Osteoblast (primary cell): ENCODE measurements around the gene PFKL. TPM values are rescaled to one million over a fixed set of nuclear protein-coding genes. Genes with fewer than 3 reads are reported as not detected.

Experiments
- DNase-seq: peaks from one replicate; pipeline ENCODE4 v3.0.0; 2011; ENCODE audit warnings: low spot score, mixed read lengths; ENCODE audit not compliant: insufficient read length; ENCODE audit errors: missing footprints
- H2AFZ ChIP-seq: 2 replicates; pipeline ENCODE4 v1.6.0; 2011; ENCODE audit warnings: mild to moderate bottlenecking, low read length
- H3K27ac ChIP-seq: 2 replicates; pipeline ENCODE4 v1.5.1; 2011; ENCODE audit warnings: mild to moderate bottlenecking, low read depth, low read length, moderate library complexity
- H3K27me3 ChIP-seq: 2 replicates; pipeline ENCODE4 v1.6.0; 2012; ENCODE audit warnings: mild to moderate bottlenecking, control low read depth, inconsistent platforms, low read length, moderate library complexity; ENCODE audit not compliant: insufficient read depth
- H3K36me3 ChIP-seq: 2 replicates; pipeline ENCODE4 v1.5.1; 2011; ENCODE audit warnings: mild to moderate bottlenecking, low read length, control low read depth, moderate library complexity; ENCODE audit not compliant: insufficient read depth
- H3K4me1 ChIP-seq: 2 replicates; pipeline ENCODE4 v1.5.1; 2011; ENCODE audit warnings: mild to moderate bottlenecking, low read length, control low read depth, moderate library complexity; ENCODE audit not compliant: insufficient read depth
- H3K4me2 ChIP-seq: 2 replicates; pipeline ENCODE4 v1.6.0; 2011; ENCODE audit warnings: mild to moderate bottlenecking, low read length; ENCODE audit not compliant: insufficient read depth
- H3K4me3 ChIP-seq: fragments of 200-600 bp; sonication (generic); 3 replicates; pipeline ENCODE4 v1.5.1; 2012; ENCODE audit warnings: mild to moderate bottlenecking, low read length, inconsistent platforms; ENCODE audit not compliant: insufficient read depth
- H3K79me2 ChIP-seq: 2 replicates; pipeline ENCODE4 v1.6.0; 2012; ENCODE audit warnings: mild to moderate bottlenecking, low read length, control low read depth, inconsistent platforms; ENCODE audit not compliant: insufficient read depth
- H3K9me3 ChIP-seq: 2 replicates; pipeline ENCODE4 v1.5.1; 2011; ENCODE audit warnings: low read depth, low read length, control low read depth
- H4K20me1 ChIP-seq: 2 replicates; pipeline ENCODE4 v1.6.0; 2012; ENCODE audit warnings: mild to moderate bottlenecking, low read length, control low read depth; ENCODE audit not compliant: insufficient read depth
- total RNA-seq: library from RNA; depleted of rRNA; stranded (reverse); fragments of >200 nt; gene quantifications from 2 replicates; pipeline ENCODE4 v1.2.3, GENCODE V29; 2012
- TF ChIP-seq, protein P1 (sequence below): IDR thresholded peaks from 2 replicates; pipeline ENCODE4 v1.5.1; 2011; ENCODE audit warnings: mild to moderate bottlenecking, low read depth, low read length, moderate library complexity; ENCODE audit errors: extremely low read depth

Gene PFKL
- total RNA-seq, 1 donor = 114 TPM

DNA sequence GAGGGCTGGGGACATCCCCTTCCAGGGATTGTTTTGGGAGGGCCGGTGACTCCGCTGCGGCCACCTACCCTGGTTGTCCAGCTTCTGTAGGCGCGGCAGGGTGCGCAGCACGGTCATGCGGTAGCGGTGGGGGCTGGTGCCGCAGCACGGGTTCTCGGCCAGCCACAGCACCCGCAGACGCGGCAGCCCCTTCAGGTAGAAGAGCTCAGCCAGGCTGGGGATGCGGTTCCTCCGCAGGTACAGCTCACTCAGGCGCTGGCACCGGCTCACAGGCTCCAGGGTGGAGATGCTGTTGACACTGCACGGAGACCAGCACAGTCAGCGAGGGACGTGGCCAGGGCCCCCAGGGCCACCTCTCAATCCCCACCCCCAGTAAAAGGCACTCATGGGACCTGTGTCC, 33.1 kb downstream of the PFKL start:
- Histone ChIP-seq H3K27me3 (no peaks in the 10 kb centered on the region), H3K36me3 (peaks cover 6% of the 10 kb centered on the region), H3K79me2 (no peaks in the 10 kb centered on the region), H3K9me3 (no peaks in the 10 kb centered on the region), H3K27ac (no peak overlapping the region), H3K4me2 (no peak overlapping the region), H4K20me1 (no peaks in the 10 kb centered on the region), H2AFZ (no peak overlapping the region), H3K4me3 (no peak overlapping the region), H3K4me1 (peaks cover 1% of the 10 kb centered on the region)
- DNase-seq = no peak
- TF ChIP-seq, protein P1, sequence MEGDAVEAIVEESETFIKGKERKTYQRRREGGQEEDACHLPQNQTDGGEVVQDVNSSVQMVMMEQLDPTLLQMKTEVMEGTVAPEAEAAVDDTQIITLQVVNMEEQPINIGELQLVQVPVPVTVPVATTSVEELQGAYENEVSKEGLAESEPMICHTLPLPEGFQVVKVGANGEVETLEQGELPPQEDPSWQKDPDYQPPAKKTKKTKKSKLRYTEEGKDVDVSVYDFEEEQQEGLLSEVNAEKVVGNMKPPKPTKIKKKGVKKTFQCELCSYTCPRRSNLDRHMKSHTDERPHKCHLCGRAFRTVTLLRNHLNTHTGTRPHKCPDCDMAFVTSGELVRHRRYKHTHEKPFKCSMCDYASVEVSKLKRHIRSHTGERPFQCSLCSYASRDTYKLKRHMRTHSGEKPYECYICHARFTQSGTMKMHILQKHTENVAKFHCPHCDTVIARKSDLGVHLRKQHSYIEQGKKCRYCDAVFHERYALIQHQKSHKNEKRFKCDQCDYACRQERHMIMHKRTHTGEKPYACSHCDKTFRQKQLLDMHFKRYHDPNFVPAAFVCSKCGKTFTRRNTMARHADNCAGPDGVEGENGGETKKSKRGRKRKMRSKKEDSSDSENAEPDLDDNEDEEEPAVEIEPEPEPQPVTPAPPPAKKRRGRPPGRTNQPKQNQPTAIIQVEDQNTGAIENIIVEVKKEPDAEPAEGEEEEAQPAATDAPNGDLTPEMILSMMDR = no peak

DNA sequence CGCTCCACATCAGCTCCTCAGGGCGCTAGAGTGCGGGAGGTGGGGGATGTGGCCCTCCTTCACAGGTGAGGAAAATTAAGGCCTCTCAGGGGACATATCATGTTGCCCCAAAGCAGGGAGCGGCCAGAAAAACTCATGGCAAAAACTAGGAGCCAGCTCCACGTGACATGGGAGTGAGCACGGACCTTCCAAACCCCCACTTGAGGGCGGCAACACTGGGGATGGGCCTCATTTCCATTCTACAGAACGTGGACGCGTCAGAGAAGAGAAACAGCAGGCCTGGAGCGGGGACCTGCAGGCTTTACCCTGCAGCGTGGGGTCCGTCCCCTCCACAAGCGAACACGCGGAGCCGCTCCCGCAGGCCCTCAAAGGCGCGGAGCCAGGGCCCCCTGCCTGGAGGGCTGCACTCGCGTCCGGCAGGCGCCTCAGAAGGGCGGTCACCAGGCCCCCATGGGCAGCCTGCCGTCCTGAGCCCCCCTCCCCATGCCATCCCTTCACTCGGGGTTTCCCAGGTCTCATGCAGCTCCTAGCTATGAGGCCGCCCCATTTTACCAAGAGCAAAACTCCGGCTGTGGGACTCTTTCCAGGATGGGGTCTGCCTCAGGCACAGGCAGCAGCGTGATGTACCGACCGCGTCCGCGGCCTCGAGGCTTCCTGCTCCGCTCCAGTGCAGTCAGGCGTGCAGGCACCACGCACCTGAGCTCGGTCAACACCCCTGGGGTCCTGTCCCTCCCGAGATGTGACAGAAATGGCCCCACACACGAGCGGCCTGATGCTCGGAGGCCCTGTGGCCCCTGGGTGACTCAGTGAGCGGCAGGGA, 33.9 kb downstream of the PFKL start:
- Histone ChIP-seq H2AFZ (no peak overlapping the region), H3K79me2 (no peaks in the 10 kb centered on the region), H3K36me3 (peaks cover 6% of the 10 kb centered on the region), H3K27me3 (no peaks in the 10 kb centered on the region), H3K4me2 (no peak overlapping the region), H3K4me1 (peaks cover 6% of the 10 kb centered on the region), H3K27ac (no peak overlapping the region), H3K9me3 (no peaks in the 10 kb centered on the region), H4K20me1 (peaks cover 3% of the 10 kb centered on the region), H3K4me3 (no peak overlapping the region)
- TF ChIP-seq, protein P1 = no peak
- no peak for DNase-seq

DNA sequence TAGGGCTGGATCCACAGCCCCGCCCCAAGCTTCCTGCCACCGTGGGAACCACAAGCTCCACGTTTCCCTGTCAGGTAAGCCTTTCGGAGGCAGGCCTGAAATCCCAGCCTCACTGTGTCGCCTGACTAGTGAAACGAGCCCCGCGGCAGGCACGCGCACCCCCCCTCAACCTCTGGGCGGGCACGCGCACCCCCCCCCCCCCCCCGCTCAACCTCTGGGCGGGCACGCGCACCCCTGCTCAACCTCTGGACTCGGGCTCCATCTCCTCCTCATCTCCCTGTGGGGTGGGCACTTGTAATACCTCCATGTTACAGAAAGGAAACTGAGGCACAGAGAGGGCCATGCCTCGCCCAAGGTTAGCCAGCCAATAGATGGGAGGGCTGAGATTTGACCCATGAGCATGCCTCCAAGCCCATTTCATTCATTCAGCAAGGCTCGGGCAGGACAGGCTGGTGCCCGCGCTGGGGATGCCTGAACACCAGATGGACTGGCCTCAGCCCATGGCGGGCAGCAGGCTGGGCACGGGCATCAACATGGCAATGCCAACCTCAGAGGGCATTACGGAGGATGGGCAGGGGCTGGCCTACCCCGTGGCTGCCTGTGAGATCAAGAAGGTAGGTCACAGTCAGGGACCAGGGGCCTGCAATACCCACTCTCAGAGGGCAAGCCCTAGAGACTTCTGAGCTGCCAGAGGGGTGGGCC, 34.6 kb downstream of the PFKL start:
- H2AFZ ChIP-seq = no peak overlapping the region
- peaks cover 3% of the 10 kb centered on the region for H4K20me1 ChIP-seq
- no peak overlapping the region for H3K4me3 ChIP-seq
- no peaks in the 10 kb centered on the region for H3K27me3 ChIP-seq
- H3K36me3 ChIP-seq = peaks cover 6% of the 10 kb centered on the region
- H3K4me2 ChIP-seq = no peak overlapping the region
- H3K79me2 ChIP-seq = no peaks in the 10 kb centered on the region
- H3K27ac ChIP-seq = no peak overlapping the region
- TF ChIP-seq, protein P1 = no peak
- H3K4me1 ChIP-seq = peaks cover 7% of the 10 kb centered on the region
- H3K9me3 ChIP-seq = no peaks in the 10 kb centered on the region
- DNase-seq = no peak

DNA sequence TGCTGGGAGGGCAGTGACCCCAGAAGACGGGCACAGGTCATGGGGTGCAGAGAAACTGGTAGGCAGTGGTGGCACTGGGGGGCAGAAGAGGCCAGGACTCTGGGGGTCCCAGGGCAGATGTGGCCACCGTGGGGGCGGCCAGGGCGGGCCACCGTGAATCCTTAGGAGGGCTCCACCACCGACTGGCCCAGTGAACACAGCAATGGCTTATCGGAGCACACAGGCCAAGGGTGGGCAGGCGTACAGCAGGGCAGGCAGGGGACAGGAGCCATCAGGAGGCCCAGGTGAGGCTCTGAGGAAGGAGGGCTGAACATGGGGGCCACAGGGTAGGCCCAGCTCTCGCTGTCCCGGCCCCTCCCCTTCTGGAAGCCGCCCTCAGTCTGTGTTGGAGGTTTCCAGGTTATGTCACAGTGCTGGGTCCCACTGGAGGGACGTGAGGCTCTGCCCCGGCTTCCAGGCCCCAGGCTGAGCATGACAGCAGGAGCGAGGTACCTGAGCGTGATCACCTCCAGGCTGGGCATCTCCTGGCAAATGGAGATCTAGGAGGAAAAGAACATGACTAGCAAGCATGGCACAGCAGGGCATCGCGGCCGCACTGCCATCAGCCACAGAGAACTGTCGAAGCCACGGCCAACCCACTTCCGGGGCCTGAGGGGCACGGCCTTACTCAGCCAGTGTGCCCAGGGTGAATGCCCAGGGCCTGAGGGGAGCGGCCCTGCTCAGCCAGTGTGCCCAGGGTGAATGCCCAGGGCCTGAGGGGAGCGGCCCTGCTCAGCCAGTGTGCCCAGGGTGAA, 35.6 kb downstream of the PFKL start:
- Histone ChIP-seq H4K20me1 (peaks cover 3% of the 10 kb centered on the region), H3K27me3 (no peaks in the 10 kb centered on the region)
- TF ChIP-seq, protein P1 = no peak

More for the DNA sequence above, 35.6 kb downstream of the PFKL start:
- H3K36me3 ChIP-seq = peaks cover 6% of the 10 kb centered on the region
- no peak overlapping the region for H3K27ac ChIP-seq
- no peaks in the 10 kb centered on the region for H3K9me3 ChIP-seq
- no peak for DNase-seq
- H3K79me2 ChIP-seq = no peaks in the 10 kb centered on the region
- H2AFZ ChIP-seq = no peak overlapping the region
- H3K4me3 ChIP-seq = no peak overlapping the region
- peaks cover 13% of the 10 kb centered on the region for H3K4me1 ChIP-seq
- H3K4me2 ChIP-seq = no peak overlapping the region
